Amniotic epithelial cell (primary cell): ENCODE data around the gene METTL24.
"Not testable (repeated sequence)": the region's sequence is repeated elsewhere in the genome, so short reads cannot be mapped to it uniquely, and the experiment has no call there.

Experiments
- DNase-seq: peaks from one replicate; pipeline ENCODE4 v3.0.0-alpha.2; 2010; ENCODE audit warnings: low read depth

METTL24 gene

DNA sequence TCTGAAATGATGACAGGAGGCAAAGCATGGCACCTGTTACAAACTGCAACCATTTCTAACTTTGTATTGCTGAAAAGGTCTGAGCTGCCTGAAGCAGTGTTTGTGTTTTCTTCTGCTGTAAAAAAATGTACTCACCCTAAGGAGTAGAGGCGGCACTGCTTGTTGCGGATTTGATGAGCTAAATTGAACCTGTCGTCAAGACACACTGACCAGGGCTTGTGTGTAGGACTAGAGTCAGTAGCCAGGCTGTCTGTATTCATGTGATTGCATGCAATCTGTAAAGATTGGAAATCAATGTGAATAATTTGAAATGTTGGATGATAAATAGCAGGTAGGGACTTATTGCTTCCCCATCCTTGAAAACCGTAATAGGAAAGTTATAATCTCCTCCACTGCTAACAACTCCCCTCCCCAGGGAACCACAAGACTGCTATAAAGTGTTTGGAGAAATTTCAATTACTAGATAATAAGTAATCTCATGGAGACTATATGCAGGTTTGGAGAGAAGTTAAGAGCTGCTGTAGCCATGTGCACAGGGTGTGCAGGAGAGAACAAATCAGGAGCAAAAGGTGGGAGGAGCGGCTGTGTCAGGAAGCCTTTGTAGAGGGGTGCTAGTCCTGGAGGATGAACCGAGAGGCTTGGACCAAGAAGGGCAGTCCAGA lies 42.8 kb downstream of the METTL24 start:
- no peak for DNase-seq

DNA sequence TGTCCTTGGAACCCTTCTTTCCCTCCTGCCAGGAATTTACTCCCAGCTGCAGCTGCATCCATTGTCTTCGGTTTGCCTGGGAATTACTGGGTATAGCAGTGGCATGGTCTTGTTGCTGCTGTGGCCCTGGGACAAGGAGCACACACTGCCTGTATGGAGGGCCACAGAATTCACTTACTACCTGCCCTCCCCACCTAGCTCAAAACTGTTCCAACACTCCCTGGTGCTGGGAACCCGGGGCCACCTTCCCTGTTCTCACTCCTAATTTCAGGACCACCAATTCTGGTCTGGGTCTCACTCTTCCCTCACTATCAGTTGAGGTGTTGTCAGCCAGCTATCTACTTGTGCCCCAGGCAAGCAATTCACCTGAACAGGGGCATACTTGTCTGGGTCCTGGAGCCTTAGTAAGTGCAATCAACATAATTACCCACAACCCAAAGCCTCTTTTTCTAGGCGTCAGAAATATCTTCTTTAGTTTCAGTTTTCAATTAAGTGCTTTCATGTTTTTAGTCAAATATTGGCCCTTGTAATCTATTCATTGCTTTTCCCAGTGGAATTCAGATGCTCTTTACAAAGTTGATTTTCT lies 47.2 kb downstream of the METTL24 start:
- DNase-seq: no peak

DNA sequence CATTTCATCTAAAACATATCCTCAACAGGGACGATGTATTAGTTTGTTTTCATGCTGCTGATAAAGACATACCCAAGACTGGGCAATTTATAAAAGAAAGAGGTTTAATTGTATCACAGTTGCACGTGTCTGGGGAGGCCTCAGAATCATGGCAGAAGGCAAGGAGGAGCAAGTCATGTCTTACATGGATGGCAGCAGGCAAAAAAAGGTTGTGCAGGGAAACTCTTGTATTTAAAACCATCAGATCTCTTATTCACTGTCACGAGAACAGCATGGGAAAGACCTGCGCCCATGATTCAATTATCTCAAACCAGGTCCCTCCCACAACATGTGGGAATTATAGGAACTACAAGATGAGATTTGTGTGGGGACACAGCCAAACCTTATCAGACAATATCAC lies 48.7 kb downstream of the METTL24 start:
- not testable (repeated sequence) for DNase-seq

DNA sequence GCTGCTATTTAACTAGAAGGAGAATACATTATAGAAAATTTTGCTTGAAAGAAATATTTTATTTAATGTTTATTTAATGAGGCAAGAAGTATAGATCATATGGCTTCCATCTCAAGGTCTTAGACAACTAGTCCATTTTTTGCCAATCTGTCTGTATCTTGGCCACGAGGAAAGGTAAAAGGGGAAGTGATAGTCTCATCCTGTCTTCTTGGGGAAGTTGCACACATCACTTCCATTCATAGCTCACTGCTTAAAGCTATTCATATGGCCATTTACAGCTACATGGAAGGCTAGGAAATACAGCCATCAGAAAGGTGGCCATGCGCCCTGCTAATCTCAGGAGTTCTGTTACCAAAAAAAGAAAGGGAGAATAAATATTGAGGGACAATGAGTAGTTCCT lies 50.8 kb downstream of the METTL24 start:
- DNase-seq: no peak

DNA sequence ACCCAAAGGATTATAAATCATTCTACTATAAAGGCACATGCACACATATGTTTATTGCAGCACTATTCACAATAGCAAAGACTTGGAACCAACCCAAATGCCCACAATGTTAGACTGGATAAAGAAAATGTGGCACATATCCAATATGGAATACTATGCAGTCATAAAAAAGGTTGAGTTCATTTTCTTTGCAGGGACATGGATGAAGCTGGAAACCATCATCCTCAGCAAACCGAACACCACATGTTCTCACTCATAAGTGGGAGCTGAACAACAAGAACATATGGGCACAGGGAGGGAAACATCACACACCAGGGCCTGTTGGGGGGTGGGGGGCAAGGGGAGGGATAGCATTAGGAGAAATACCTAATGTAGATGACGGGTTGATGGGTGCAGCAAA lies 52.3 kb downstream of the METTL24 start:
- not testable (repeated sequence) for DNase-seq

DNA sequence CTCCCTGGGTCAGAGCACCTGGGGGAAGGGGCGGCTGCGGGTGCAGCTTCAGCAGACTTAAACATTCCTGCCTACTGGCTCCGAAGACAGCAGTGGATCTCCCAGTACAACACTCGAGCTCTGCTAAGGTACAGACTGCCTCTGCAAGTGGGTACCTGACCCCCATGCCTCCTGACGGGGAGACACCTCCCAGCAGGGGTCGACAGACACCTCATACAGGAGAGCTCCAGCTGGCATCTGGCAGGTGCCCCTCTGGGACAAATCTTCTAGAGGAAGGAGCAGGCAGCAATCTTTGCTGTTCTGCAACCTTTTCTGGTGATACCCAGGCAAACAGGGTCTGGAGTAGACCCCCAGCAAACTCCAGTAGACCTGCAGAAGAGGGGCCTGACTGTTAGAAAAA lies 54.5 kb downstream of the METTL24 start:
- DNase-seq: not testable (repeated sequence)

DNA sequence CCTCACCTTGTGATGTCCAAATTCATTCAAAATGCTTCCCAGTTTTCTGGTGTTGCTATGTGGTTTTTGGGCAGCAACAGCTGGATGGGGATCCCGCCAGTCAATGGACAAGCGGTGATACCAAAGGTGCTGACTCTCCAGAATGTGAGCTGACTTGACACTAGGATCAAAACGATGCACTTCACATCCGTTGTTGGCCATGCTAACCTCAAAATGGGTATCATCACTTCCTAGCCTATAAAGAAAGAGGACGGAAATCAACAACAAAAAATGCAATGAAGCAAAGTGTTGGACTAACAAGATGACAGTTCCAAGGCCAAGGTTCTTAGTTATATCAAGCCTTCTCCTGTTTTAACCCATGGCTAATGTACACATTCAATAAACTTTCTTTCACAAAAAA lies 59.2 kb downstream of the METTL24 start:
- no peak for DNase-seq

DNA sequence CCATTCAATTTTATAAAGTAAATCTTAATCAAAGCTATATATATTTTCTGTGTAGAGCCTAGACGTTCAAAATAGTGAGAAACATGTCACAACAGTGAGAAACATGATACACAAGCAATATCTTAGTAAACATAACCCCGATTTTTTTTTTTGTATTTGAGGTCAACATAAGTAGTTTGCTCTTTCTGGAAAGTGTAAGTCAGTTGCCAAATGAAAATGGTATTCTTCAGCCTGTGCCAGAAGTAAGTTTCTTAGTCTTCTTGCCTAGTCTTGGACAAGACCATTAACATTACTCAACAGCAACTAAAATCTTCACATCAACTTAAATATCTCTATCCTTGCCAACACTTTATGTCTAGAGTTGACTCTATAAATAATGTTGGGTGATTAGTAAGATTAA lies 59.7 kb downstream of the METTL24 start:
- DNase-seq: no peak

DNA sequence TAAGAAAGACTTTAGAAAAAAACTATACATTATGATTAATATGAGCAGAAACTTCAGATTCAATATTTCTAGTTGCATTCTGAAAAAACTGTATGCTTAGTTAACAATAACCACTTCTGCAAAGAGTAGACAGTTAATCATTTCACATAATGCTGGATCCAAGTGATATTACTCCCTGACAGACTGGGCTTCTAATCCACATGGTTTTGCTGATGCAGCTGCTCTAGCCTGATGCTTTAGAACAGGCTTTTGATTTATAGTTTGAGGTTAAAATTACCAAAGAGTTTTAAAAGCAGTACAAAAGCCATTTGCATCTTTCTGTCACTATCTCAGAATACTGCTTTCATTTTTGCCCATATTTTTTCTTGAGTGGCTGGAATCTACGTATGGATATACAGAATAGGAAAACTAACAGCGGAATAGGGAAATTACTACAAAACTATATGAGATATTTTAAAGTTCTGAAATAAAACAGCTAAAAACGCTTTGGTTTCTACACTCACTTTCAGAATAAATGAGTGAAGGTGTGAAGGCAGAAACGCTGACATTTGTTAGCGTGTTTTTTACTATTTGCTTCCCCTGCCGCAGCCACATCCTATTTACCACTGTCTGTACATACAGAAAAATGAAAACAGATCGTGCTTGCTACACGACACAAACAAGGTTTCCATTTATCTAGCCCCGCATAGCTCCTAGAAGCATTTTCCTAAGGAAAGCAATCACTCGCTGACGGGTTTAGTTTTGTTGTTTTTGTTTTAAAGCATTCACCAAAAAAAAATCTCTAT lies 61.7 kb downstream of the METTL24 start:
- peak; percentile 44 for DNase-seq

DNA sequence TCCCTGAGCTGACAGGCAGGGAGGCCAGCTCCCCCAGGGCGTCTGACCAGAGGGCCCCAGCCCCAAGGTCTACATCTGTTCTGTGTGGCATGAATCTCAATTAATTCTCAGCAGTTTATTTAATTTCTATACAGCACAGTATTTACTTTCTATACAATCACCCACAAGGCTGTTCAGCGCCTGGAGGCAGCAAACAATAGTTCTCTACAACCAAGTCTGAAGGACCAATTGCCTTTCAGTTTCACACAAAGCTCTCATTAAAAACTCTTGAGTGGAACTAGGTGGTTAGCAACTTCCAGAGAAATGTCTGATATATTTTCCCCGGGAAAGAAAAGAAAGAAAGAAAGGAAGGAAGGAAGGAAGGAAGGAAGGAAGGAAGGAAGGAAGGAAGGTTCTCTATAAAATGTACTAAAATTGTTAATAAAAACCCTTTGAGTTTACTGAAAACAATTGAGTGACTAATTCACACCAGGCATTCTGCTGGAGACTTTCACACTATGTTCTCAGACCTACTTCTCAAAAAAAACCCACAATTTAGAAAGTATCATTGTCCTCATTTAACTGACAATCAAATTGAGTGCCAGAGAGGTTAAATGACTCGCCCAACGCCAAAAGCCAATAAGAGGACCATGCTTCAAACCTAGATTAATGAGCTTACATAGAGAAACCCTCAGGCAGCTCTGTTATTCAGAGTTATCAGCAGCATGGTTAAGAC lies 62.5 kb downstream of the METTL24 start:
- no peak for DNase-seq

DNA sequence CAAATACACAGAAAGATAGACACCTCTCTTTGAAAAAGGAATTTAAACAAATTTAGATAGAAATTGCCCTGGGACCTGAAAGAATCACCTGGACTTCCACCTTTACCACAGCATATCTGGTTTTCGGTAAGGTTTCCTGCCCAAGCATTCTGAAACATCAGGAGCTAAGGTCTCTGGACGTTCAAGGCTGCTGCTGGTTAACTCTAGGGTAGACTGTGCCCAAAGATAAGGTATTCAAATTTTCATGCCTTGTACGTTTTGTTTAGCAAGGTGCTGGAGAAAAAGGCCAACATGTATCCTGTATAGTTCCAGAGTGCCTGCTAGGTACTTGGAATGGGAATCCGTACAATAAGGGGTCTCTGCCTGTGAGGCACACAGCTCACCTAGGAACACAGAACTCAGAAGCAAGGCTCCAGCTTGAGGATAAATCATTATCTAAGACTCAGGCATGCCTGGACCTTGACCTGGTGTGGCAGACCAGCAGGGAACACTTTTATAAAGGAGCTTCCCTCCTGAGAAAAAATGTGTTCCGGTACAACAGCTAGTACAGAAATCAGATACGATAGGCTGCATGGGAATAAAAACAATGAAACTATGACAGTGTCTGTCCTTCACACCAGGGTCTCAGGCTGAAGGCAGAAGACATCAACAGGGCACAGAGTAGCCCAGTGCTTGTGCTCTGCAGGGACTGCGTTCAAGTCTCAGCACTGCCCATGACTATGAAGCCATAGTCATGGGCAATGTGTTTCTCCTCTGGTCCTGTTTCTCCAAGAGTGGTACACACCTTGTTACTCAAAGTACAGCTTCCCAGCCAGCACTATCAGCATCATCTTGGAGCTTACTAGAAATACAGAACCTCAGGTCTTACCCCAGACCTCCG lies 70.4 kb downstream of the METTL24 start:
- DNase-seq: no peak

DNA sequence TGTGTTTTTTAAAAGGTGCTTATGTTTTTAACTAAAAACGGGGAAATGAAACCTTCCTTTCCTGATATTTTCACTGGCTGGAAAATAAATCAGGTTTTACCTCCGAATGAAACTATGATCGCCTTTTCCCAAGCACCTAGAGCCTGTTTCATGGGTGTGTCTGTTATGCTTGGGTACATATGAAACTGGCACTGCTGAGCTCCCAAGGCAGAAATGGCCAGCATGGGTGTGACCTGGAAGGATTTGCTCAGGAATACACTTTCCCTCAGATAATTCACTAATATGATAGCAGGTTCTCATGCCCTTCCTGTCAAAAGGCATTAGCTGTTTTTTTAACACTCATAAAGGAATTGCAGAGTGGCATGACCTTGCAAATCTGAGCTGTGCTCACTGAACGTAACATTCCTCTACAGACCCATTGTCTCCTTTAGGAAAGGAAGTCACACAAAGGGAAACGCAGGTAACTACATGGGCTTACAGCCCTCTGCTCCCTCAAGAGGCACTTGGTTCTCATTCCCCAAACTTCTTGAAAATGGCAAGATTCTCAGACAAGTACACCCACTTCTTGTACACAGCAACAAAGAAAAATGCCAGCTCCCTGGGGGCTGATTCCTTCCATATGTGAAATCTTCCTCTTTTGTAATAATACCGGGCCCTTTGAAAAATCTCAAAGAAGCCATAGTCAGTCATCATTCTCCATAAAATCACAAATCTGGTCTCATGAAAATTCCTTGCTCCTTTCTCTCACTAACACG lies 72.7 kb downstream of the METTL24 start:
- no peak for DNase-seq

DNA sequence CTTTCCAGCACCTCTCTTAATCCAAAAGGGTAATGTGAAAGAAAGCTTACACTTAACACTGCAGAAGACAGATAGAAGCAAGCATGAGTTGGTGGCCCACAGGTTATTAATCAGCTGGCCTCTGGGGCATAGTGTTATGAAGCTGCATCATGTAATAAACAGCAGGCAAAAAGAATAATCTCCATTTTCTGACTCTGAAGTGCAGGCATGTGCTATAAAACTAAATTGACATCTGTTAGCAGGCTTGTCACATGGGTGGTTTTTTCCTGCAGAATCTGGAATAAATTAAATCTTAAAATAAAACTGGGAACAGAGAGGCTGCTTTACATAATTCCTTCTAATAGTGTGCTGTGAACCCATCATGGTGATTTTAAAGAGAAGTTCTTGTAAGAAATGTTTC lies 73.3 kb downstream of the METTL24 start:
- no peak for DNase-seq

DNA sequence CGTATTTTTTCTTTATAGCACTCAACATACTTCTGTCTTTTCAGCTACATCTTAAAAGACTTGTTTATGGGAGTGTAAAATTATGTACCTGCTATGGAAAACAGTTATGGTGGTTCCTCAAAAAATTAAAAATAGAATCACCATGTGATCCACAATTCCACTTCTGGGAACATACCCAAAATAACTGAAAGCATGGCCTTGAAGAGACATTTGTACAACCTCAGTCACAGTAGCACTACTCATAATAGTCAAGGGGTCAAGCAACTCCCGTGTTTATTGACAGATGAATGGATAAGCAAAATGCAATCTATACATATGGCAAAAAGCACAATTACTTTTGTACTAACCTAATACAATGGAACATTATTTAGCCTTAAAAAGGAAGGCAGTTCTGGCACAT lies 74.5 kb downstream of the METTL24 start:
- no peak for DNase-seq

DNA sequence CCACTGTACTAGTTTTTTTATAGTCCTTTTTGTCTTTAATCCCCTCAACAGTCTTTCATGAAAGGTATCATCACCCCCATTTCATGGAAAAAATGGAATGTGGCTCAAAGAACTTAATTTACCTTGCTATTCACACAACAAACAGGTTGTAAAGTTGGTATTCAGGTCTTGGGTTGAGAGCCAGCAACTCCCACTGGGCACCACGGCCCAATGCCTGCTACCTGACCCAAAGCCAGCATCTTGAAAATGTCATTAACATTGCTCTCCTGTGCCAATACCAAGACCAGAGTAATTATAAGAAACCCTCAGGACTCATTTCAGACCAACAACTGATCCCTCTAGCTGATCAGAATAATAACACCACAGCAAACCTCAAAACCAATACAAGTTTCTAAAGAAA lies 75.7 kb downstream of the METTL24 start:
- DNase-seq: no peak

DNA sequence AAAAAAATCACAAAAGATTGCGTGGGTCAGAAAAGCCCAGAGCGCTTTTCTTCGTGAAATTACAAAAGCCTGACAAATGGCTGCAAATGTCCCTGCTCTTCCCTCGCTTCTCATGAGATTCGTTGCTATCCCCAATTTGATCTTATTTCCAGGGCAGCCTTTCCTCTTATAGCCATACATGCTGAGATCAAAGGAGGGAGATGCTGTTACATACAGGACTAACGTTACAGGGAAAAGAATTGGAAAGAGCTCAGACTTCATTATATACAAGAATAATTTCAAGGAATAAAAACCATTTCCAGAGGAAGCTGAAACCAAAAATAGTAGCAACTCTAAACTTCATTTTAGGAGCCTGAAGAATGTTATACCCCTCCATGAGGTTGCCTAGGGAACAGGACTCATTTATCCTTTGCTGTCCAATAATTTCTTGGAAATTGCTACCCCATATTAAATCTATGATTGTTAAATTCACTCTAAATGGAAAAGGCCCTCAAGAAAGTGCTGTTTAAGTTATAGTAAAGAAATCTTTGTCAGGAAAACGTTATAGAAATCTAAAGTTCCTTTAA lies 81.0 kb downstream of the METTL24 start:
- no peak for DNase-seq

DNA sequence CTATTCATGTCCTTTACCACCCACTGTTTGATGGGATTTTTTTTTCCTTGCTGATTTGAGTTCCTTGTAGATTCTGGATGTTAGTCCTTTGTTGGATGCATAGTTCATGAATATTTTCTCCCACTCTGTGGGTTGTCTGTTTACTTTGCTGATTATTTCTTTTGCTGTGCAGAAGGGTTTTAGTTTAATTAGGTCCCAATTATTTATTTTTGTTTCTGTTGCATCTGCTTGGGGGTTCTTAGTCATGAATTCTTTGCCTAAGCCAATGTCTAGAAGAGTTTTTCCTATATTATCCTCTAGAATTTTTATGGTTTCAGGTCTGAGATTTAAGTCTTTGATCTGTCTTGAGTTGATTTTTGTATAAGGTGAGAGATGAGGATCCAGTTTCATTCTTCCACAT lies 85.4 kb downstream of the METTL24 start:
- not testable (repeated sequence) for DNase-seq

DNA sequence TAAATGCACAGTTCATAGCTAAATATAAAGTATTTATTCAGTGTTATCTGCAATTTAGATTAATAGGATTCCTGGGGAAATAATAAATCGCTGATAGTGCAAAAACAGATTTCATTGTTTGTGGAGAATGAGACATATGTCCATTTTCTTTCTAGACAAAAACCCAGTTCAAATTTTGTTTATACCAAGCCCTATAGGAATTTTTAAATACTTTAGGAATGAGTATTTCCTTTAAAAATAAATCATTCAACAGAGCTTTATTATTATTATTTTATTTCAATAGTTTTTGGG lies 86.5 kb downstream of the METTL24 start:
- no peak for DNase-seq

DNA sequence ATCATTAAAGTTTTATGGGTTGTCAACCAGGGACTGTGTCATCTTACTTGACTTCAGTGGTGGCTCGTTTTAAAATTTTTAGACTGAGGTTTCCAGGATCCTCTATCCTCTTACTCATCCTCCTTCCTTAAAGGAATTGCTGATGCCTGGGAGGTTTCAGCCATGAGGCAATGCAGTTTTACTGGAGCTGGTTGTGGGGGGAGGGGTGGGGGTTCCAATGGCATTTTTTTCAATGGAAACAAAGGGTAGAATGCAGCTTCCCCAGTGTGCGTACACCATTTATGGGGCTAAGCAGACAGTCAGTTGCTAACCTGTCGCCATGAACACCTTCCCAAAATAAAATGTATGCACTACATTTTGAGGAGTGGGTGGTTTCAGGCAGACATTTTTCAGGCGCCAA lies 88.0 kb downstream of the METTL24 start:
- no peak for DNase-seq

DNA sequence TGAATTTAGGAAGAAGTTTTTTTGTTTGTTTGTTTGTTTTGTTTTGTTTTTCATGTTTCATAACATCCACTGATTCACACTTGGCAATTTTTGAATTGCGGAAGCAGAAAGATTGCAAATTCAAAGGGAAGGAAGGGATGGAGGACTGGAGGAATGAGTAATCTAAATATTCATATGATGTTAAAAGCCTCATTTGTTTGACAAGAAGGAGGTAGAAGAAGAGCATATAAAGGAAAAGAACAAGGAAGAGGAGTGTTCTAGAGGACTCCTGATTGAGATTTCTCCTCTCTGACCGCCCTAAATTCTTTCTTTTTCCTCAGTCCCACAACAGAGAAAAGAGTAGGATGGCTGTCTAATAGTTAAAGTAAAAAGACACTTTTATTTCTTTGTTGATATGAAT lies 88.5 kb downstream of the METTL24 start:
- no peak for DNase-seq

DNA sequence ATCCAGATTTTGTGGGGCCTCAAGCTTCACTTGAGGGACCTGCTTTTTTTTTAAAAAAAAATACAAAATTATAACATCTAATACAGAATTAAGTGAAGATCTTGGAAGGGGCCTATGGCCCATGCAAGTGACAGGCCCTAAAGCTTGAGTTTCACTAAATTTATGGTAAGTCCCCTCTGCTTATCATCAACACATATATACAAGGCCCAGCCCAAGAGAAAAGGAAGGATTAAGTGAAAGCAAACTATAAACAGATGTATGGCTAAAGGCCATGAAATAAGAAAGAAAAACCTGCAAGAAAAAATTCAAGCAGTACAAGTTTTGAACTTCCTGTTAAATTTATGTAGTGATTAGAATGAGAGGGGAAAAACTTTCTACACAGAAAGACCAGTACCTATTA lies 91.2 kb downstream of the METTL24 start:
- DNase-seq: no peak
